ENCODE results near the gene ADAMTS18.

ADAMTS18 gene

GRCh38 chr16:77450790-77451487 is 16.1 kb upstream of the ADAMTS18 start (continued):
- no peak for TF ChIP-seq HOXD13 (CRISPR knock-in tag; IDR thresholded peaks at IDR 0.05; ENCODE audit: borderline replicate concordance)
- no peak for TF ChIP-seq ZNF514 (tag by site-specific recombination; IDR thresholded peaks at IDR 0.05)
- TF ChIP-seq ZBTB26 (tag by site-specific recombination; optimal IDR thresholded peaks at IDR 0.05) = no peak
- TF ChIP-seq ZNF398 (tag by site-specific recombination; IDR thresholded peaks at IDR 0.05) = peak; percentile 25
- no peak for TF ChIP-seq ZNF571 (tag by site-specific recombination; IDR thresholded peaks at IDR 0.05)
- TF ChIP-seq PRDM2 (tag by site-specific recombination; IDR thresholded peaks at IDR 0.05; ENCODE audit: borderline replicate concordance) = no peak
- TF ChIP-seq ZNF791 (tag by site-specific recombination; IDR thresholded peaks at IDR 0.05) = no peak
- no peak for TF ChIP-seq ZNF133 (tag by site-specific recombination; IDR thresholded peaks at IDR 0.05)
- no peak for TF ChIP-seq ZNF433 (tag by site-specific recombination; IDR thresholded peaks at IDR 0.05; ENCODE audit: low read depth)
- TF ChIP-seq ZNF843 (tag by site-specific recombination; IDR thresholded peaks at IDR 0.05) = peak; percentile 65; the same call in 1 of the 2 replicates
- TF ChIP-seq KLF17 (tag by site-specific recombination; IDR thresholded peaks at IDR 0.05) = no peak
- no peak for TF ChIP-seq TRIM28 (IDR thresholded peaks at IDR 0.05; ENCODE audit: borderline replicate concordance, low read length)
- TF ChIP-seq EGR2 (tag by site-specific recombination; IDR thresholded peaks at IDR 0.05; ENCODE audit: low read depth) = no peak
- no peak for TF ChIP-seq ZNF23 (tag by site-specific recombination; IDR thresholded peaks at IDR 0.05; ENCODE audit: borderline replicate concordance)
- no peak for TF ChIP-seq GFI1B (tag by site-specific recombination; IDR thresholded peaks at IDR 0.05)
- TF ChIP-seq ZNF548 (tag by site-specific recombination; IDR thresholded peaks at IDR 0.05) = no peak
- TF ChIP-seq ZNF266 (tag by site-specific recombination; IDR thresholded peaks at IDR 0.05; ENCODE audit: low read depth) = no peak
- TF ChIP-seq ZEB2 (tag by site-specific recombination; IDR thresholded peaks at IDR 0.05) = no peak
- TF ChIP-seq MZF1 (tag by site-specific recombination; IDR thresholded peaks at IDR 0.05; ENCODE audit: borderline replicate concordance) = peak; percentile 70; the same call in 1 of the 2 replicates
- TF ChIP-seq ZNF146 (tag by site-specific recombination; IDR thresholded peaks at IDR 0.05) = no peak
- no peak for TF ChIP-seq ZNF449 (tag by site-specific recombination; IDR thresholded peaks at IDR 0.05)
- TF ChIP-seq KLF10 (tag by site-specific recombination; IDR thresholded peaks at IDR 0.05) = no peak
- no peak for TF ChIP-seq KLF1 (tag by site-specific recombination; IDR thresholded peaks at IDR 0.05)
- TF ChIP-seq ZNF362 (tag by site-specific recombination; IDR thresholded peaks at IDR 0.05) = no peak
- TF ChIP-seq ZNF785 (tag by site-specific recombination; IDR thresholded peaks at IDR 0.05) = no peak

Data from HEK293 (cell line).